SW 1271 (cell line): Measurements from ENCODE around the gene ECT2.
"Not testable (repeated sequence)": the region's sequence is repeated elsewhere in the genome, so short reads cannot be mapped to it uniquely, and the experiment has no call there.

ENCODE experiments used
- DNase-seq, 2 experiments: peaks; one replicate each; lab custom pipeline; 2025; lab: John Stamatoyannopoulos, UW

The ECT2 gene

GRCh38 chr3:172856795-172857742 is 106.5 kb downstream of the ECT2 start:
- peak in 1 of 2 experiments; percentile 33 for DNase-seq

- no peak for DNase-seq
These were observed 108.5 kb downstream of the ECT2 start for GRCh38 chr3:172859041-172859440.

DNA sequence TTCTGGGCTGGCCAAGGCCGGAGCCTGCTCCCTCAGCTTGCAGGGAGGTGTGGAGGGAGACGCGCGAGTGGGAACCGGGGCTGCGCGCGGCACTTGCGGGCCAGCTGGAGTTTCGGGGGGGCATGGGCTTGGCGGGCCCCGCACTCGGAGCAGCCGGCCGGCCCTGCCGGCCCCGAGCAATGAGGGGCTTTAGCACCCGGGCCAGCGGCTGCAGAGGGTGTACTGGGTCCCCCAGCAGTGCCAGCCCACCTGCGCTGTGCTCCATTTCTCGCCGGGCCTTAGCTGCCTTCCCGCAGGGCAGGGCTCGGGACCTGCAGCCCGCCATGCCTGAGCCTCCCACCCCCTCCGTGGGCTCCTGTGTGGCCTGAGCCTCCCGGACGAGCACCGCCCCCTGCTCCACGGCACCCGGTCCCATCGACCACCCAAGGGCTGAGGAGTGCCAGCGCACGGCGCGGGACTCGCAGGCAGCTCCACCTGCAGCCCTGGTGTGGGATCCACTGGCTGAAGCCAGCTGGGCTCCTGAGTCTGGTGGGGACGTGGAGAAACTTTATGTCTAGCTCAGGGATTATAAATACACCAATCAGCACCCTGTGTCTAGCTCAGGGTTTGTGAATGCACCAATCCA is 116.3 kb downstream of the ECT2 start:
- DNase-seq = not testable (repeated sequence)

DNA sequence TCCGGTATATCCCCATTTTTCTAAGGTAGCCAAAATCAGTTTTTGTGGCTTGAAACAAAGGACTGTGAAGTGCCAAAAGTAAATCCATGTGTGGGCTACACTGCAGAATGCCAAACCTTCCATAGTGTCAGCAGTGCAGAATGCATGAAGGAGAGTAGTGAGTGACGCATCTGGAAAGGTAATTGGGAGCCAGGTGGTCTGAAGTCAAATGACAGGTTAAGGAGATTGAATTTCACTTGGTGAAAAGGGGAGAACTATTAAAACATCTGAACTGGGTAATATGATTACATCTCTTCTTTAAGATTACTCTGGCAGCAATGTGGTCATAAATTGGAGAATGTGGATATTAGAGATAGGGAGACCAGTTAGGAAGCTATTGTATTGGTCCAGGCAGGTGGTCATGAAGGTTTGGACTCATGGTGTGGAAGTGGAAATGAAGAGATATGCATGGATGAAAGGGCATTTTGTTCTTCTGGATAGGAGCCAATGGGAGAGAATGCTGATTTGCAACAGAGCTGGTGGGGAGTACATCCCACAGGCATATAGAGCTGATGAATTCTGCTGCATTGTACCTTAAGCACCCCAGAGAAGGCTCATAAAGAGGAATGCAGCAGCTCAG is 118.2 kb downstream of the ECT2 start:
- no peak for DNase-seq

- no peak for DNase-seq
These were observed 118.8 kb downstream of the ECT2 start for GRCh38 chr3:172869368-172869771.

DNA sequence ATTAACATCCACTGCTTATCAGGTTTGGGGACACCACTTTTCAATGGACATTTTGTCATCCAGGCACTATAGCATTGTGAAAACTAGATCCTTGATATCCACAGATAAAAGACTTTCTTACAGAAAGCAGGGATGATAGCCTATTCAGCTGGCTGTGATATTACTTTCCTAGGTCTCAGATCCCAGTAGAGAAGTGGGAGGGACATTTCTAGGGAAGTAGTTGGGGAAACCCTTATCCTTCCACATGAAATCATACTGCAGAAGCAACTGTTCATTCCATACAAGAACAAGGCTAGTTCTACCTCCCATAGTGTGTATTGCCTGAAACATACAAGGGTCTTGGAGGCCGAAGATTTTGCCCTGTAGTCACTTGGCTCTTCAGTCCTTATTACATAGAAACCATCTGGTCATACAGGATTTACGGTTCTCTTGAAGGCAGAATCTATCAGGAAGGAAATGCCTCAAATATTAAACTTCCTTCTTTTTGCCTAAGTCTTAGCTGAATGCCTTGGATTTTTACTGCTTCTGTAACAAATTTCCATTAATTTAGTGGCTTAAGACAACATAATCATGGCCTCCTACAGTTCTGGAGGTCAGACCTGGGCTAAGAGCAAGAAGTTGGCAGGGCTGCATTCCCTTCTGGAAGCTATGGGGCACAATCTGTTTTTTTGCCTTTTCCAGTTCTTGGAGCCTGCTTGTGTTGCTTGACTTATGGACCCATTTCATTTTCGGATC is 119.4 kb downstream of the ECT2 start:
- no peak for DNase-seq
